LNCAP (cell line): ENCODE data around the gene PAQR7.

ENCODE experiments used
- CTCF ChIP-seq: fragments of 450-650 bp; IDR thresholded peaks from 2 replicates; pipeline ENCODE4 v1.5.1; 2017; ENCODE audit warnings: mild to moderate bottlenecking

The PAQR7 gene

DNA sequence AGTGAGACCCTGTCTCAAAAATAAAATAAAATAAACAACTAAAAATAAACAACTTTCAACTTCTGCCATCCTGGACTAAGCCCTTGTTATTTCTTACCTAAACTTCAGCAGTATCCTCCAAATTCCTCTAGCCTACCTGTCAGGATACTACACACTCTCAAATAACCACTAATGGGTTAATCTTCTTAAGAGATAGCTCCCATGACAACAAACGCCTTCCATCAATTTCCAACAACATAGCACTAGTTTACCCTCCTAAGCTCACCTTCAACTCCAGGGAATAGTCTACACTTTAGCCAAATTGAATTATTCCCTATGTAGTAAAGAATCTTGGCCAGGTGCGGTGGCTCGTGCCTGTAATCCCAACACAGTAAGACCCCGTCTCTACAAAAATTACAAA, 27.6 kb downstream of the PAQR7 start:
- TF ChIP-seq CTCF: no peak

- TF ChIP-seq CTCF: no peak
Measured at GRCh38 chr1:25845664-25846063, 29.8 kb downstream of the PAQR7 start.

- no peak for TF ChIP-seq CTCF
Measured at GRCh38 chr1:25844536-25845337, 30.8 kb downstream of the PAQR7 start.

DNA sequence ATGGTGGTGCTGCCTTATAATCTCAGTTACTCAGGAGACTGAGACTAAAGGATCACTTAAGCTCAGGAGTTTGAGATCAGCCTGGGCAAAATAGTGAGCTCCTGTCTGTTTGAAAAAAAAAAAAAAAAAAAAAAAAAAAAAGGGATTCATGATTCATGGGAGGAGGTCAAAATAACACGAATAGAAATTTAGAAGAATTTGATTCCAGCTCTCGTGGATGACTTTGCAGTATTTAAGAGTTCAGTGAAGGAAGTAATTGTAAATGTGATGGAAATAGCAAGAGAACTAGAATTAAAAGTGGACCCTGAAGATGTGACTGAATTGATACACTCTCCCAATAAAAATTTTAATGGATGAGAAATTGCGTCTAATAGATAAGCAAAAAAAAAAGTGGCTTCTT, 32.0 kb downstream of the PAQR7 start:
- TF ChIP-seq CTCF: no peak

DNA sequence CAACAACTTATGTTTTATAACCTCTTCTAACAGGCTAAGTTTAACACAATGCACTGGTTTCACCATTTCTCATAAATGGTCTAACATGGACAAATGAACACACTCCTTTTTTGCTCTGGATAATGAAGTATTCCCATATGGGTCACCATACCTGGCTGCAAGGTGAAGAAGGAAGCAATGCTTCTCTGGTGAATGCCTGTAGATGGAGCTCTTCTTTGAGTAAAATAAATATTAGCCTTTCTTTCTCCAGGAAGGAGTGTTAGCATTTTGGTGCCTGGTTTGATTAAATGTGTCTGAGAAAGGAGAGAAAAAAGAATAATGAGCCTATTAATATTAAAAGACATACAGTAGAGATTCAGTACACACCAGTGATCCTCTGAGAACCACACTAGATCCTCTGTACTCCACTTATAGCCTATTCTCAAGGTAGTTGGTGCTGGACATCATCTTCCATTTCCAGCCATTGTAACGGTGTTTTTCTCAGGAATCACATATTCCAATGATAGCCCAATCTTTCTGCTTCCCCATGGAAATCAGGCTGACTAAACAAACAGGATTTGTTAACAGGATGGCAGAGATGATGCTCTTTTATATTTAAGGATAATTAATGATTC, 38.1 kb downstream of the PAQR7 start:
- TF ChIP-seq CTCF: peak; percentile 58

- TF ChIP-seq CTCF: no peak
Measured at GRCh38 chr1:25836695-25837094, 38.8 kb downstream of the PAQR7 start.

DNA sequence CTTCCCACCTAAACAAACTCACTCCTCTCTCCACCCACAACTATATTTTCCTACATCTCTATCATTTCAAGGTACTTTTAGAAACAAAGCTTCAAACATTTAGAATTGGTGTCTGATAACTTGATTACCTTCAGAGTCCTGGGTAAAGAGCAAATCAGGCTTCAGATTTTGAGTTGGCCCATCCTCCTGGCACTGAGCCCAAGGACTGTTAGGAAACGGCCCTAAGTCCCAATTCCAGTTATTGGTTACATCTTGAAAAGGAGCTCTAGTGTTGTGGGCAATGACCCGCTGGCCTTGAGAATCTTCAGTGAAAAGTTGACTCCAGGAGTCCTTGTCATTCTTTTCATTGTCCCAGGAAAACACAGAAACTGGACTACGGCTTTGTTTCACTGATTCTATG, 40.6 kb downstream of the PAQR7 start:
- no peak for TF ChIP-seq CTCF
